K562 (cell line): ENCODE results near the gene MPZL3. TPM values are rescaled to one million over a fixed set of nuclear protein-coding genes. Genes with fewer than 3 reads are reported as not detected.

Source experiments
- ATF7 ChIP-seq: fragments of 450-650 bp; IDR thresholded peaks from 2 replicates; pipeline ENCODE4 v1.7.1; 2014; ENCODE audit warnings: mild to moderate bottlenecking, moderate library complexity
- CTCF ChIP-seq, 3 experiments: IDR thresholded peaks in 2 of 3; conservative IDR thresholded peaks in 1 of 3; 2 replicates each; pipeline ENCODE4 v1.5.1; 2011 to 2012; ENCODE audit warnings: low read length in 3 of 3, mild to moderate bottlenecking in 3 of 3, control low read depth in 2 of 3, improper control_type of control experiment in 1 of 3, inconsistent platforms in 1 of 3, low read depth in 1 of 3, mixed read lengths in 1 of 3, moderate library complexity in 1 of 3; ENCODE audit not compliant: insufficient read depth in 2 of 3
- DDX20 ChIP-seq: fragments of 450-650 bp; IDR thresholded peaks from 2 replicates; pipeline ENCODE4 v1.6.1; 2016; ENCODE audit warnings: missing genetic modification characterization, low read depth, mild to moderate bottlenecking, missing compliant biosample characterization, moderate library complexity
- ETV6 ChIP-seq, 3 experiments: fragments of 150-350 bp in 1 of 3; sonication (generic) in 1 of 3; formaldehyde crosslinking in 1 of 3; IDR thresholded peaks; 2 replicates each; pipeline versions ENCODE4 v1.6.1 to v1.8.0; 2014 to 2022; ENCODE audit warnings: borderline replicate concordance in 2 of 3, low read depth in 2 of 3, antibody characterized with exemption in 1 of 3, low read length in 1 of 3, mild to moderate bottlenecking in 1 of 3, missing genetic modification reagents in 1 of 3
- GABPB1 ChIP-seq: sonication (generic); formaldehyde crosslinking; IDR thresholded peaks from 2 replicates; pipeline ENCODE4 v1.8.0; 2022; ENCODE audit warnings: mild to moderate bottlenecking, missing genetic modification reagents
- GTF2E2 ChIP-seq: fragments of 200-800 bp; sonication (Bioruptor generic); IDR thresholded peaks from 2 replicates; pipeline ENCODE4 v1.6.1; 2016; ENCODE audit warnings: missing genetic modification characterization, missing compliant biosample characterization
- KDM1A ChIP-seq, 2 experiments: fragments of 450-650 bp; IDR thresholded peaks; 2 replicates each; pipeline ENCODE4 v1.6.1; 2016; ENCODE audit warnings: mild to moderate bottlenecking in 2 of 2
- RAD51 ChIP-seq: fragments of 450-650 bp; IDR thresholded peaks from 2 replicates; pipeline ENCODE4 v1.7.1; 2016; ENCODE audit warnings: low read depth, mild to moderate bottlenecking, borderline replicate concordance
- SRF ChIP-seq, 2 experiments: fragments of 250-450, 450-650 bp in 1 of 2; sonication (Bioruptor Pico) in 1 of 2; sonication (generic) in 1 of 2; formaldehyde crosslinking; IDR thresholded peaks; 2 replicates each; pipeline versions ENCODE4 v1.5.0 to v1.5.1; 2020 to 2022; ENCODE audit warnings: mild to moderate bottlenecking in 1 of 2, missing genetic modification reagents in 1 of 2
- TCF7 ChIP-seq: sonication (generic); IDR thresholded peaks from 2 replicates; pipeline ENCODE4 v1.6.1; 2016; ENCODE audit warnings: antibody characterized with exemption, borderline replicate concordance
- TRIM24 ChIP-seq, 2 experiments: fragments of 450-650 bp; IDR thresholded peaks; 2 replicates each; pipeline ENCODE4 v1.6.1; 2016
- ZNF24 ChIP-seq: fragments of 450-650 bp; IDR thresholded peaks from 2 replicates; pipeline ENCODE4 v1.6.1; 2016
- ZNF277 ChIP-seq: fragments of 250-450 bp; sonication (Bioruptor Pico); IDR thresholded peaks from 2 replicates; pipeline ENCODE4 v1.8.0; 2022; ENCODE audit warnings: inconsistent platforms, mild to moderate bottlenecking, moderate library complexity, borderline replicate concordance
- ZNF395 ChIP-seq: fragments of 200-800 bp; sonication (Bioruptor generic); IDR thresholded peaks from 2 replicates; pipeline ENCODE4 v1.6.1; 2017; ENCODE audit warnings: missing genetic modification characterization, missing compliant biosample characterization
- ZNF518B ChIP-seq: fragments of 250-450 bp; sonication (Bioruptor Pico); IDR thresholded peaks from 2 replicates; pipeline ENCODE4 v1.5.0; 2021; ENCODE audit warnings: mild to moderate bottlenecking, moderate library complexity
- ZNF740 ChIP-seq, 3 experiments: fragments of 200-800 bp in 1 of 3; sonication (Bioruptor generic) in 1 of 3; sonication (generic) in 1 of 3; formaldehyde crosslinking in 1 of 3; IDR thresholded peaks; 2 replicates each; pipeline versions ENCODE4 v1.6.1 to v1.8.0; 2016 to 2022; ENCODE audit warnings: mild to moderate bottlenecking in 2 of 3, missing compliant biosample characterization in 2 of 3, missing genetic modification characterization in 2 of 3, missing genetic modification reagents in 1 of 3
- polyA plus RNA-seq, 8 experiments: library from polyadenylated mRNA; depleted of rRNA in 4 of 8; stranded (reverse) in 5 of 8; unstranded in 3 of 8; fragments of >200 nt; fragmentation: Nextera tagmentation in 2 of 8; fragmentation: Illumina TruSeq in 1 of 8; extraction: Ambion mirVana in 2 of 8; extraction: Trizol in 1 of 8; gene quantifications; 2 replicates each; pipeline versions ENCODE4 v1.2.1 to v1.2.3, GENCODE V29; 2011 to 2014; ENCODE audit warnings: inconsistent platforms in 1 of 8, missing spikeins in 1 of 8
- total RNA-seq, 7 experiments: library from RNA; depleted of rRNA in 6 of 7; stranded (reverse); fragments of >200 nt in 6 of 7; fragmentation: Illumina TruSeq in 2 of 7; extraction: Trizol in 2 of 7; gene quantifications; 2 replicates each; pipeline versions ENCODE4 v1.2.1 to v1.2.3, GENCODE V29; 2011 to 2021; ENCODE audit warnings: low replicate concordance in 1 of 7

MPZL3 gene
- total and polyA plus RNA-seq, 9 of the 15 experiments (the other 6 are each of a cell fraction or from before 2014, with no cell fraction given) = 0.97 to 2.9 (median 1.6) TPM

GRCh38 chr11:118240999-118241763 is 11.0 kb downstream of the MPZL3 start (continued):
- TF ChIP-seq ZNF740 (CRISPR knock-in tag; IDR thresholded peaks at IDR 0.05) (no peak), ZNF740 (tag; IDR thresholded peaks at IDR 0.05) (no peak), ZNF395 (CRISPR knock-in tag) (peak; percentile 66; the same call in 1 of the 2 replicates), SRF (CRISPR knock-in tag; IDR thresholded peaks at IDR 0.05) (peak in 1 of 2 experiments; percentile 49; a peak in 1 of 4 replicates), ETV6 (IDR thresholded peaks at IDR 0.05; ENCODE audit: borderline replicate concordance in 1 of 2, low read depth in 2 of 2, low read length in 1 of 2) (peak; percentile 85 to 95; a peak in 3 of 4 replicates), ETV6 (CRISPR knock-in tag; IDR thresholded peaks at IDR 0.05; ENCODE audit: borderline replicate concordance) (no peak), ZNF518B (no peak), RAD51 (0 out of 2 replicates have a peak, but pooled peaks have one; percentile 18), CTCF (IDR thresholded peaks at IDR 0.05 in 2 of 3, conservative IDR thresholded peaks at IDR 0.05 in 1 of 3; ENCODE audit: insufficient read depth in 2 of 3, low read depth in 1 of 3, low read length in 3 of 3) (no peak), GTF2E2 (tag) (peak; percentile 42; the same call in 1 of the 2 replicates), TRIM24 (IDR thresholded peaks at IDR 0.05) (peak; percentile 92 to 94), DDX20 (tag) (0 out of 2 replicates have a peak, but pooled peaks have one; percentile 40), GABPB1 (CRISPR knock-in tag) (no peak), ZNF24 (peak; percentile 58; the same call in 1 of the 2 replicates), TCF7 (peak; percentile 98), ATF7 (peak; percentile 83; the same call in 1 of the 2 replicates), KDM1A (IDR thresholded peaks at IDR 0.05) (peak; percentile 99), ZNF277 (no peak)
